Gastrocnemius medialis (tissue), 4 donors: Measurements from ENCODE around the gene PDE8A.

Experiments
- CTCF ChIP-seq, 5 experiments: fragments of 450-650 bp in 3 of 5; fragments of 200-600 bp in 2 of 5; sonication (generic) in 2 of 5; IDR thresholded peaks in 4 of 5; conservative IDR thresholded peaks in 1 of 5; 1 replicate in 4 of 5; 2 replicates in 1 of 5; pipeline ENCODE4 v1.5.1; 2016 to 2019; ENCODE audit warnings: antibody characterized with exemption in 5 of 5, mild to moderate bottlenecking in 3 of 5, moderate library complexity in 3 of 5
- POLR2A ChIP-seq, 2 donors: fragments of 450-650 bp; IDR thresholded peaks; one replicate each; pipeline ENCODE4 v1.6.1; 2017; ENCODE audit warnings: antibody characterized with exemption in 2 of 2, mild to moderate bottlenecking in 2 of 2, moderate library complexity in 2 of 2

DNA sequence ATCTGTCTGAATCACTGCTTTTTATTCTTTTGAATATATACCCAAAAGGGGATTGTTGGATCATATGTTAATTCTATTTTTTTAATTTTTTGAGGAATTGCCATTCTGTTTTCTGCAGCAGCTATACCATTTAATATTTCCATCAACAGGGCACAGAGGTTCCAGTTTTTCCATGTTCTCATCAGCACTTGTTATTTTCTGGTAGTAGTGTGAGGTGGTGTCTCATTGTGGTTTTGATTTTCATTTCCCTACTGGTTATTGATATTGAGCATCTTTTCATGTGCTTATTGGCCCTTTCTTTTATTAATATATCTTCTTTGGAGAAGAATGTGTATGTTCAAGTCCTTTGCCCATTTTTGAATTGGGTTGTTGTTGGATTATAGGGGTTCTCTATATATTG is 68.1 kb downstream of the PDE8A start:
- TF ChIP-seq CTCF (IDR thresholded peaks at IDR 0.05 in 4 of 5, conservative IDR thresholded peaks at IDR 0.05 in 1 of 5) (no peak), POLR2A (IDR thresholded peaks at IDR 0.05) (no peak)
